Measurements from ENCODE around the gene CDH13. TPM values are rescaled to one million over a fixed set of nuclear protein-coding genes. Genes with fewer than 3 reads are reported as not detected.

The CDH13 gene
- total and polyA plus RNA-seq, 9 of the 15 experiments (the other 6 are each of a cell fraction or from before 2014, with no cell fraction given), result 0.03 TPM; not detected in 8

- Histone ChIP-seq H3K4me1 (replicated peaks in 1 of 2; ENCODE audit: control insufficient read depth in 2 of 2, insufficient read depth in 2 of 2, low read length in 2 of 2) (no peaks in the 10 kb centered on the region), H3K4me3 (no peak overlapping the region), H3K27ac (ENCODE audit: extremely low read depth, low read depth, low read length) (no peak overlapping the region), H2AFZ (ENCODE audit: low read depth, low read length) (no peak overlapping the region), H4K20me1 (replicated peaks; ENCODE audit: control insufficient read depth, insufficient read depth, low read length) (0 out of 2 replicates have a peak, but pooled peaks cover 3% of the 10 kb centered on the region), H3K36me3 (ENCODE audit: control insufficient read depth, insufficient read depth, low read length) (no peaks in the 10 kb centered on the region), H3K27me3 (ENCODE audit: control insufficient read depth in 2 of 2, insufficient read depth in 2 of 2, low read length in 2 of 2) (peaks cover 9 to 19% of the 10 kb centered on the region in 2 experiments), H3K9me3 (replicated peaks; ENCODE audit: control insufficient read depth, insufficient read depth, low read depth, low read length) (no peaks in the 10 kb centered on the region), H3K9me1 (ENCODE audit: control insufficient read depth, insufficient read depth, low read length) (no peaks in the 10 kb centered on the region), H3K4me2 (ENCODE audit: insufficient read depth, low read length) (no peak overlapping the region), H3K79me2 (ENCODE audit: control insufficient read depth, insufficient read depth, low read length) (no peaks in the 10 kb centered on the region), H3K9ac (ENCODE audit: insufficient read depth in 1 of 2, low read depth in 2 of 2, low read length in 2 of 2) (no peak overlapping the region)
- 3% methylated on average over 2 of the region's 2 CpGs for WGBS (ENCODE audit: insufficient coverage, low coverage, missing lambda C conversion rate)
- intact Hi-C loops (cut with micrococcal nuclease) (no loop called here), in situ Hi-C loops (cut with MboI) (no loop called here)
- CTCF ChIA-PET (ENCODE audit: low intra/inter-chr PET ratio), result interaction anchor here (0.6 kb wide), 1 partner anchor 492 kb away, joined by 3 read pairs; no protein-coding TSS in a partner anchor
- no TSS peak for BruUV-seq (replicated peaks)
- POLR2A ChIA-PET, result interaction anchor here (0.9 kb wide), 1 partner anchor 18 kb away, joined by 3 read pairs; no protein-coding TSS in a partner anchor
- no peak for TF ChIP-seq THRAP3 (IDR thresholded peaks at IDR 0.05; ENCODE audit: borderline replicate concordance)
- TF ChIP-seq ELF4 (CRISPR knock-in tag; IDR thresholded peaks at IDR 0.05), result no peak
- TF ChIP-seq ATF1 (CRISPR knock-in tag; IDR thresholded peaks at IDR 0.05), result no peak
- no peak for TF ChIP-seq ATF1 (tag; IDR thresholded peaks at IDR 0.05)
- no peak for ATAC-seq
- no peak for DNase-seq (ENCODE audit: extremely low read depth in 1 of 4, low spot score in 3 of 4)
- no peak for FAIRE-seq
Observed at GRCh38 chr16:83724585-83724984, 1097.8 kb downstream of the CDH13 start.

DNA sequence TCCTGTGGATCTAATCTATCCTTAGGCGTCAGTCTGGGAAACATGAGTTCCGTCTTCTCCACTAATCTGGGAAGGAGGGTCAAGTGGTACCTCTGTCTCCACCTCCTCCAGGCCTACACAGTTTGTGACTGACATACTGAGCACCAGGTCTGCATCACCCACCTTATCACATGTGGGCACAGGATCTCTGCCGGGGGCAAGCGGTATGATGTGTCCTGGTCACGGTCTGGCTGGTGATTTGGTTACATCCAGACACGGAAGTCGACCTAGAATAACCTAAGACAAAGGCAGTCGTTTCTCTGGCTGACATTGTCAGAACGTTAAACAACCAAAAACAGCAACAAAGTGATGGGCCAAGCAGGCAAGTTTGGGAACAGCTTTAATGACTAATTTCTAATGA, 1098.5 kb downstream of the CDH13 start:
- Histone ChIP-seq H3K4me1 (replicated peaks in 1 of 2; ENCODE audit: control insufficient read depth in 2 of 2, insufficient read depth in 2 of 2, low read length in 2 of 2) (no peaks in the 10 kb centered on the region), H3K79me2 (ENCODE audit: control insufficient read depth, insufficient read depth, low read length) (no peaks in the 10 kb centered on the region), H3K9me3 (replicated peaks; ENCODE audit: control insufficient read depth, insufficient read depth, low read depth, low read length) (no peaks in the 10 kb centered on the region), H3K27me3 (ENCODE audit: control insufficient read depth in 2 of 2, insufficient read depth in 2 of 2, low read length in 2 of 2) (peaks cover 9 to 14% of the 10 kb centered on the region in 2 experiments; a peak in 4 of 5 replicates), H3K9ac (ENCODE audit: insufficient read depth in 1 of 2, low read depth in 2 of 2, low read length in 2 of 2) (no peak overlapping the region), H3K9me1 (ENCODE audit: control insufficient read depth, insufficient read depth, low read length) (no peaks in the 10 kb centered on the region), H3K4me3 (no peak overlapping the region), H3K4me2 (ENCODE audit: insufficient read depth, low read length) (no peak overlapping the region), H3K27ac (ENCODE audit: extremely low read depth, low read depth, low read length) (no peak overlapping the region), H2AFZ (ENCODE audit: low read depth, low read length) (no peak overlapping the region), H4K20me1 (replicated peaks; ENCODE audit: control insufficient read depth, insufficient read depth, low read length) (0 out of 2 replicates have a peak, but pooled peaks cover 3% of the 10 kb centered on the region), H3K36me3 (ENCODE audit: control insufficient read depth, insufficient read depth, low read length) (no peaks in the 10 kb centered on the region)
- CTCF ChIA-PET (ENCODE audit: low intra/inter-chr PET ratio), result no interaction called here
- in situ Hi-C loops (cut with MboI) (no loop called here), intact Hi-C loops (cut with micrococcal nuclease) (no loop called here)
- WGBS (ENCODE audit: insufficient coverage, low coverage, missing lambda C conversion rate), result 1% methylated on average over 9 of the region's 9 CpGs
- BruUV-seq (replicated peaks), result no TSS peak
- FAIRE-seq, result no peak
- POLR2A ChIA-PET, result interaction anchor here (0.7 to 1.1 kb wide), 3 partner anchors 19 to 82 kb away, joined by 3 read pairs; partner anchors contain the start of gene HSBP1
- DNase-seq (ENCODE audit: extremely low read depth in 1 of 4, low spot score in 3 of 4), result no peak
- ATAC-seq, result no peak
- TF ChIP-seq ZKSCAN3 (CRISPR knock-in tag; IDR thresholded peaks at IDR 0.05) (no peak), PHF21A (IDR thresholded peaks at IDR 0.05; ENCODE audit: borderline replicate concordance, low read depth) (no peak), ZBED1 (IDR thresholded peaks at IDR 0.05) (no peak), ZNF436 (CRISPR knock-in tag; IDR thresholded peaks at IDR 0.05) (no peak), ZNF184 (CRISPR knock-in tag; IDR thresholded peaks at IDR 0.05) (no peak), HIVEP1 (CRISPR knock-in tag; IDR thresholded peaks at IDR 0.05) (no peak), ZNF282 (CRISPR knock-in tag; IDR thresholded peaks at IDR 0.05) (no peak), ZNF280B (CRISPR knock-in tag; IDR thresholded peaks at IDR 0.05) (no peak), ZNF444 (CRISPR knock-in tag; IDR thresholded peaks at IDR 0.05) (no peak)
- TF ChIP-seq, protein P1, sequence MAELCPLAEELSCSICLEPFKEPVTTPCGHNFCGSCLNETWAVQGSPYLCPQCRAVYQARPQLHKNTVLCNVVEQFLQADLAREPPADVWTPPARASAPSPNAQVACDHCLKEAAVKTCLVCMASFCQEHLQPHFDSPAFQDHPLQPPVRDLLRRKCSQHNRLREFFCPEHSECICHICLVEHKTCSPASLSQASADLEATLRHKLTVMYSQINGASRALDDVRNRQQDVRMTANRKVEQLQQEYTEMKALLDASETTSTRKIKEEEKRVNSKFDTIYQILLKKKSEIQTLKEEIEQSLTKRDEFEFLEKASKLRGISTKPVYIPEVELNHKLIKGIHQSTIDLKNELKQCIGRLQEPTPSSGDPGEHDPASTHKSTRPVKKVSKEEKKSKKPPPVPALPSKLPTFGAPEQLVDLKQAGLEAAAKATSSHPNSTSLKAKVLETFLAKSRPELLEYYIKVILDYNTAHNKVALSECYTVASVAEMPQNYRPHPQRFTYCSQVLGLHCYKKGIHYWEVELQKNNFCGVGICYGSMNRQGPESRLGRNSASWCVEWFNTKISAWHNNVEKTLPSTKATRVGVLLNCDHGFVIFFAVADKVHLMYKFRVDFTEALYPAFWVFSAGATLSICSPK (IDR thresholded peaks at IDR 0.05; ENCODE audit: borderline replicate concordance), result no peak

Data from K562 (cell line).